Smooth muscle cell (in vitro differentiated cells): ENCODE data around the gene STAT1. TPM values are rescaled to one million over a fixed set of nuclear protein-coding genes. Genes with fewer than 3 reads are reported as not detected.

Source experiments
- DNase-seq: peaks from one replicate; lab custom pipeline; 2025; ENCODE audit not compliant: unreplicated experiment; lab: John Stamatoyannopoulos, UW
- H2AFZ ChIP-seq: fragments of 200-600 bp; sonication (generic); 2 replicates; pipeline ENCODE4 v1.6.0; 2016; ENCODE audit warnings: antibody characterized with exemption, low read depth, mild to moderate bottlenecking
- H3F3A ChIP-seq: fragments of 200-600 bp; sonication (generic); 2 replicates; pipeline ENCODE4 v1.6.0; 2017; ENCODE audit warnings: antibody characterized with exemption, low read depth
- H3K27ac ChIP-seq: fragments of 200-600 bp; sonication (generic); 2 replicates; pipeline ENCODE4 v1.5.1; 2016; ENCODE audit warnings: low read depth, mild to moderate bottlenecking
- H3K27me3 ChIP-seq: fragments of 200-600 bp; sonication (generic); 2 replicates; pipeline ENCODE4 v1.6.1; 2016; ENCODE audit warnings: low read depth, mild to moderate bottlenecking
- H3K36me3 ChIP-seq: fragments of 200-600 bp; sonication (generic); 2 replicates; pipeline ENCODE4 v1.5.1; 2016; ENCODE audit warnings: low read depth
- H3K4me1 ChIP-seq: fragments of 200-600 bp; sonication (generic); 2 replicates; pipeline ENCODE4 v1.5.1; 2016; ENCODE audit warnings: low read depth
- H3K4me2 ChIP-seq: fragments of 200-600 bp; sonication (generic); 2 replicates; pipeline ENCODE4 v1.6.0; 2016; ENCODE audit warnings: mild to moderate bottlenecking
- H3K4me3 ChIP-seq: fragments of 200-600 bp; sonication (generic); 2 replicates; pipeline ENCODE4 v1.5.1; 2016; ENCODE audit warnings: mild to moderate bottlenecking
- H3K79me2 ChIP-seq: fragments of 200-600 bp; sonication (generic); 2 replicates; pipeline ENCODE4 v1.6.0; 2016; ENCODE audit warnings: low read depth, mild to moderate bottlenecking
- H3K9ac ChIP-seq: fragments of 200-600 bp; sonication (generic); 2 replicates; pipeline ENCODE4 v1.6.0; 2016; ENCODE audit warnings: low read depth
- H3K9me3 ChIP-seq: fragments of 200-600 bp; sonication (generic); replicated peaks from 2 replicates; pipeline ENCODE4 v1.5.1; 2016; ENCODE audit warnings: low read depth
- H4K20me1 ChIP-seq: fragments of 200-600 bp; sonication (generic); 2 replicates; pipeline ENCODE4 v1.6.0; 2016; ENCODE audit warnings: low read depth
- WGBS: methylation state at CpG from one replicate; pipeline ENCODE4 v1.1.7; 2016; ENCODE audit warnings: low lambda C conversion rate; 5-methylcytosine and 5-hydroxymethylcytosine counted together
- polyA plus RNA-seq: library from polyadenylated mRNA; unstranded; fragments of >200 nt; fragmentation: Nextera tagmentation; extraction: Ambion mirVana; gene quantifications from 2 replicates; pipeline ENCODE4 v1.2.1, GENCODE V29; 2016
- total RNA-seq: library from RNA; depleted of rRNA; stranded (reverse); fragments of >200 nt; gene quantifications from 2 replicates; pipeline ENCODE4 v1.2.3, GENCODE V29; 2014
- TF ChIP-seq, protein P1 (sequence below): fragments of 200-600 bp; sonication (generic); IDR thresholded peaks from 2 replicates; pipeline ENCODE4 v1.5.1; 2017; ENCODE audit warnings: borderline replicate concordance, mild to moderate bottlenecking, antibody characterized with exemption; ENCODE audit not compliant: insufficient read depth, poor library complexity, severe bottlenecking

The STAT1 gene
- total and polyA plus RNA-seq, 2 experiments from 2014 or later = 30.5 to 66.5 TPM

DNA sequence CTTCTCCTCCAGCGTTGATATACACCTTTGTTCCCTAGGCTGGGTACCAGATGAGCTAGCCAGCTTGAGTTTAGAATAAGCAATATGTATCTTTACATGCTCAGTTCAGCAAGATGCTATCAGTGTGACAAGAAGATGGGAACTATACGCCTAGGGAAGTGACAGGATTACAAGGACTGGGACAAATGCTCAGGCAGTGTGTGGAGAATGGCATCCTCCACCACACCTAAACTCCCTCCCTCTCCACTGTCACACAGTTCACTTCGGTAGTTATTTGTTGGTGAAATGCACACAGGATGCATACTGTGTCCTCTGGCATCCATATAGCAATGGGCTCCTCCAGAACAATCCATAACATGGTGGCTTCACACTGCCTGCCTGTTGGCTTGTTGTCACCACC is 7.7 kb downstream of the STAT1 start:
- H2AFZ ChIP-seq = no peak overlapping the region
- H3K27me3 ChIP-seq = no peaks in the 10 kb centered on the region
- TF ChIP-seq, protein P1, sequence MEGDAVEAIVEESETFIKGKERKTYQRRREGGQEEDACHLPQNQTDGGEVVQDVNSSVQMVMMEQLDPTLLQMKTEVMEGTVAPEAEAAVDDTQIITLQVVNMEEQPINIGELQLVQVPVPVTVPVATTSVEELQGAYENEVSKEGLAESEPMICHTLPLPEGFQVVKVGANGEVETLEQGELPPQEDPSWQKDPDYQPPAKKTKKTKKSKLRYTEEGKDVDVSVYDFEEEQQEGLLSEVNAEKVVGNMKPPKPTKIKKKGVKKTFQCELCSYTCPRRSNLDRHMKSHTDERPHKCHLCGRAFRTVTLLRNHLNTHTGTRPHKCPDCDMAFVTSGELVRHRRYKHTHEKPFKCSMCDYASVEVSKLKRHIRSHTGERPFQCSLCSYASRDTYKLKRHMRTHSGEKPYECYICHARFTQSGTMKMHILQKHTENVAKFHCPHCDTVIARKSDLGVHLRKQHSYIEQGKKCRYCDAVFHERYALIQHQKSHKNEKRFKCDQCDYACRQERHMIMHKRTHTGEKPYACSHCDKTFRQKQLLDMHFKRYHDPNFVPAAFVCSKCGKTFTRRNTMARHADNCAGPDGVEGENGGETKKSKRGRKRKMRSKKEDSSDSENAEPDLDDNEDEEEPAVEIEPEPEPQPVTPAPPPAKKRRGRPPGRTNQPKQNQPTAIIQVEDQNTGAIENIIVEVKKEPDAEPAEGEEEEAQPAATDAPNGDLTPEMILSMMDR = no peak
- H3K9ac ChIP-seq = no peak overlapping the region
- peaks cover 3% of the 10 kb centered on the region for H4K20me1 ChIP-seq
- H3K9me3 ChIP-seq = no peaks in the 10 kb centered on the region
- H3K4me1 ChIP-seq = no peaks in the 10 kb centered on the region
- no peaks in the 10 kb centered on the region for H3F3A ChIP-seq
- WGBS = 96% methylated on average over 3 of the region's 3 CpGs
- H3K27ac ChIP-seq = no peak overlapping the region
- no peak for DNase-seq
- H3K79me2 ChIP-seq = peaks cover 9% of the 10 kb centered on the region
- H3K4me3 ChIP-seq = no peak overlapping the region
- no peak overlapping the region for H3K4me2 ChIP-seq
- peaks cover 74% of the 10 kb centered on the region for H3K36me3 ChIP-seq

DNA sequence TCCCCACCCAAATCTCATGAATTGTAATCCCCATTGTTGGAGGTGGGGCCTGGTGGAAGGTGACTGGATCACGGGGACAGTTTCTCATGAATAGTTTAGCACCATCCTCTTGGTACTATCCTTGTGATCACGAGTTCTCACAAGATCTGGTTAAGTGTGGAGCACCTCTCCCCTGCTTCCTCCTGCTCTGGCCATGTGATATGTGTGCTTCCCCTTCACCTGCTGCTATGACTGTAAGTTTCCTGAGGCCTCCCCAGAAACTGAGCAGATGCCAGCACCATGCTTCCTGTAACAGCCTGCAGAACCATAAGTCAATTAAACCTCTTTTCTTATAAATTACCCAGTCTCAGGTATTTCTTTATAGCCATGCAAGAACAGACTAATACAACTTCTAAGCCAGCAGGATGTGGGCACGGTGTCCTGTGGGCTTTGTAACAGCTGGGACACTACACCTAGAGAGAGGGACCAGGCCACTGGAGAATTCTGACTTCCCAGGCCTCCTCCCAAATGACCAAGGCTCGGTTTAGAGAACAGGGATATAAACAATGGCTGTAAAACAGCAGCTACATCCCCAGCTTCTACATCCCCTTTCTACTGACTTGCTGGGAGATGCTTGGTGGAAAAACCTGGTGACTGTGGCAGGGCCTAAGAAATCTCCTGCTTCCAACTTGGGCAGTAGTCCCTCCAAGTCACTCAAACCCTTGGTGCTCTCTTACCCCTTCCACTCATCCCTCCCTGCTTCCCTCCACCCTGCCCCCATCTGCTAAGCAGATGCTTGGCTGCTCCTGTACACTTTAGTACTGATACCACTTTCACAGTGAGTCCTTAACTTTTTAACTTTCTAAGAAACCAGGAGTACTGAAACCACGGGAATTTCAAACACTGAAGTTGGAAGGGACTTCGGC is 10.3 kb downstream of the STAT1 start:
- no peak for DNase-seq
- no peaks in the 10 kb centered on the region for H3K27me3 ChIP-seq
- H3K4me2 ChIP-seq = no peak overlapping the region
- H3K4me3 ChIP-seq = no peak overlapping the region
- no peak overlapping the region for H3K27ac ChIP-seq
- TF ChIP-seq, protein P1 = no peak
- no peaks in the 10 kb centered on the region for H3K4me1 ChIP-seq
- H4K20me1 ChIP-seq = no peaks in the 10 kb centered on the region
- no peaks in the 10 kb centered on the region for H3K9me3 ChIP-seq
- peaks cover 71% of the 10 kb centered on the region for H3K36me3 ChIP-seq
- no peaks in the 10 kb centered on the region for H3F3A ChIP-seq
- H2AFZ ChIP-seq = no peak overlapping the region
- no peaks in the 10 kb centered on the region for H3K79me2 ChIP-seq
- 98% methylated on average over 6 of the region's 6 CpGs for WGBS
- H3K9ac ChIP-seq = no peak overlapping the region

DNA sequence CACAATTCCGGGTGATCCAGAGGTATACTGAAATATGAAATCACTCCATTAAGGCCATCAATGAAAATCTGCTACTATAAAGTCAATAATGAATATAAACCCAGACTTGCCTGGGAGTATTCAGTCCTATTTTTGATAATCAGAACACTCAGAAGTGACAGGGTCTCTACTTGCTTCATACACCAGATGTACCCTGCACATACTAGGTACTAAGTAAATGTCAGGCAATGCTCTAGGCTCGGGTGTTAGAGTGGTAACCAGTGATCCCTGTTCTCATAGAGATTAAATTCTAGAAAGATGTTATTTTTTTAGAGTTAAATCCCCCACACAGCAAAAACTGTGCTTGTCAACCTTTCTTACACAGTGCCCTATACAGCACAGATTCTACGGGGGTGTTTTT is 12.3 kb downstream of the STAT1 start:
- peak overlapping the region; percentile 2 for H3K27ac ChIP-seq
- no peak overlapping the region for H3K4me3 ChIP-seq
- 99% methylated on average over 3 of the region's 3 CpGs for WGBS
- DNase-seq = no peak
- no peaks in the 10 kb centered on the region for H3K4me1 ChIP-seq
- TF ChIP-seq, protein P1 = no peak
- no peaks in the 10 kb centered on the region for H3K9me3 ChIP-seq
- H3K36me3 ChIP-seq = peaks cover 57% of the 10 kb centered on the region
- H3F3A ChIP-seq = no peaks in the 10 kb centered on the region
- no peak overlapping the region for H3K9ac ChIP-seq
- no peak overlapping the region for H2AFZ ChIP-seq
- H4K20me1 ChIP-seq = no peaks in the 10 kb centered on the region
- H3K27me3 ChIP-seq = no peaks in the 10 kb centered on the region
- no peaks in the 10 kb centered on the region for H3K79me2 ChIP-seq
- H3K4me2 ChIP-seq = no peak overlapping the region
